Hematopoietic multipotent progenitor cell treated with erythropoietin and hydrocortisone succinate and interleukin-3 and kit ligand, for 8 days (in vitro differentiated cells): ENCODE results near the gene STXBP1.

Source experiments
- DNase-seq: peaks from one replicate; pipeline ENCODE4 v3.0.0-alpha.2; 2015

Gene STXBP1

GRCh38 chr9:127716412-127716811 lies 104.3 kb downstream of the STXBP1 start:
- DNase-seq: no peak

GRCh38 chr9:127717766-127718165 lies 105.7 kb downstream of the STXBP1 start:
- DNase-seq: no peak

DNA sequence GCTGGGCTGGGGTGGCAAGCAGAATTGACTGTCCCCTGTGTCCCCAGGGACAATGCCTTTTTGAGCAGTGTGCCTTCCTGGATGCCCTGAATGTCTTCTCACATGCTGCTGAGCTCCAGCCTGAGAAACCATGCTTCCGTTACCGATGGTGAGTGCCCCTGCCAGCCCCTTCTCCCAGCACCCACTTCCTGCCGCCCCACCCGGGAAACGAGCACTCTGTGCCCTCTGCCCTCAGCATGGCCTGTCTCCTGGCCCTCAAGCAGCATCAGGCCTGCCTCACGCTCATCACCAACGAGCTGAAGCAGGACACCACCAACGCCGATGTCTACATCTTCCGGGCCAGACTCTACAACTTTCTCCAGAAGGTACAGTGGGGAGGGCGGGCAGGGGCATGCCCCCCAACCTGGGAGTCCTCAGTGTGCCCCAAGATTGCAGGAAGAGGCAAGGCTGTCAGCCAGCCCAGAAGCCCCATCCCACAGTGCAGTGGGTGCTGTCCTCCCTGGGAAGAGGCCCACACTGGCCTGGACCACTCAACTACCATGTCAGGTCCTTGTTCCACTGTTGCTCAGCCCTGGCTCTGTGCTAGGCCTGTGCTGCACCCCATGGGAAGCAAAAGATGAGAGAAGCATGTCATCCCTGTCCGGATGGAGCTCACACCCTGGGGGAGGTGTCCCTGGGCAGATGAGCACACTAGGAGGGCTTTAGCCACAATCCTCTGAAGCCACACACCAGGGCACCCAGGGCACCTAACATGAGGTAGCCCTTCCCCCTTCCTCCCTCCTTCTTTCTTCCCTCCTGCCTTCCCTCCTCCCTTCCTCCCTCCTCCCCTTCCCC lies 108.2 kb downstream of the STXBP1 start:
- no peak for DNase-seq

DNA sequence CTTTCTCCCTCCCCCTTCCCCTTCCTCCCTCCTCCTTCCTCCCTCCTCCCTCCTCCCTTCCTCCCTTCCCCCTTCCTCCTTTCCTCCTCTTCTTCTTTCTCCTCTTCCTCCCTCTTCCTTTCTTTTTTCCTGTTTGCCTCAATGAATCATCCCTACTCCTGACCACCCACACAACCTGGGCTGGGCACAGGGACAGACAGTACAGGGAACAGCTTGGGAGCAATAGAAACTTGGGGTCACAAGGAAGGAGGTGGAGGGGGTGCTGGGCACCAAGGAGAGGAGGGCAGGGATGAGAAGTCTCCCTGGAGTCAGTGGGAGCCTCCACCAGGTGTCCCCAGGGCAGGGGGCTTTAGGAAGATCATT lies 108.8 kb downstream of the STXBP1 start:
- no peak for DNase-seq

DNA sequence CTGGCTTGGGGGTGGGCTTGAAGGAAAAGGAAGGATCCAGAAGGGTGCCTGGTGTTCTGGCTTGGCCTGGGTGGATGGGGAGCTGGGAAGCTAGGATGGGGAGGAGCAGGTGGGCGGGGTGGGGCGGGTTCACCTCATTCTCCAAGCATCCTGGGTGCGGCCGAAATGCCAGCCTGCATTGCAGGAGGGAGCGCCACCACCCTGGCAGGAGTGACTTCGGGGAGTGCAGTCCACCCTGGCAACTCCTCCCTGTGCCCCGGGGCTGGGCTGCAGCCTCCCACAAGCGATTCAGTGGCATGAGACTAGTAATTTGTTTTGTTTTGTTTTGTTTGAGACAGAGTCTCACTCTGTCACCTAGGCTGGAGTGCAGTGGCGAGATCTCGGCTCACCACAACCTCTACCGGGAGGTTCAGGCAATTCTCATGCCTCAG lies 109.3 kb downstream of the STXBP1 start:
- no peak for DNase-seq

- no peak for DNase-seq
Observed at GRCh38 chr9:127722055-127722745, 110.1 kb downstream of the STXBP1 start.

- no peak for DNase-seq
Observed at GRCh38 chr9:127723013-127723412, 110.9 kb downstream of the STXBP1 start.

- no peak for DNase-seq
Observed at GRCh38 chr9:127723444-127723843, 111.4 kb downstream of the STXBP1 start.

- no peak for DNase-seq
Observed at GRCh38 chr9:127724012-127724411, 111.9 kb downstream of the STXBP1 start.

GRCh38 chr9:127726871-127727270 lies 114.8 kb downstream of the STXBP1 start:
- DNase-seq: no peak

DNA sequence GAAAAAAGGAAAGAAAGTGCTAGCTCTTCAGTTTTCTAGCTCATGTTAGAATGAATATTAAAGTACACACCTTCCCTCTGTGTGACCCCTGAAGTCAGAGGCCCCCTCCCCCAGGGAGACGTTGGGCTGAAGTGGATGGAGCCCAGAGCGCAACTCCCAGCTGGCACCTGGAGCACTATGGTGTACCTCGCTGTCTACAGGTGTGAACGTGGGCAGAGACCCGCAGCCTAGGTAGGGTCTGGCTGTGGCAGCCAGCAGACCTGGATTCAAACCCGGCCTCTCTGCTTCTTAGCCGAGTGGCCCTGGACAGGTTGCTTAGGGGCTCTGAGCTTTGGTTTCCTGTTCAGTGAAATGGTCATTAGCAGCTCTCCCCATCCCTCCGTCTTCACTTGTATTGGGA lies 116.7 kb downstream of the STXBP1 start:
- no peak for DNase-seq

DNA sequence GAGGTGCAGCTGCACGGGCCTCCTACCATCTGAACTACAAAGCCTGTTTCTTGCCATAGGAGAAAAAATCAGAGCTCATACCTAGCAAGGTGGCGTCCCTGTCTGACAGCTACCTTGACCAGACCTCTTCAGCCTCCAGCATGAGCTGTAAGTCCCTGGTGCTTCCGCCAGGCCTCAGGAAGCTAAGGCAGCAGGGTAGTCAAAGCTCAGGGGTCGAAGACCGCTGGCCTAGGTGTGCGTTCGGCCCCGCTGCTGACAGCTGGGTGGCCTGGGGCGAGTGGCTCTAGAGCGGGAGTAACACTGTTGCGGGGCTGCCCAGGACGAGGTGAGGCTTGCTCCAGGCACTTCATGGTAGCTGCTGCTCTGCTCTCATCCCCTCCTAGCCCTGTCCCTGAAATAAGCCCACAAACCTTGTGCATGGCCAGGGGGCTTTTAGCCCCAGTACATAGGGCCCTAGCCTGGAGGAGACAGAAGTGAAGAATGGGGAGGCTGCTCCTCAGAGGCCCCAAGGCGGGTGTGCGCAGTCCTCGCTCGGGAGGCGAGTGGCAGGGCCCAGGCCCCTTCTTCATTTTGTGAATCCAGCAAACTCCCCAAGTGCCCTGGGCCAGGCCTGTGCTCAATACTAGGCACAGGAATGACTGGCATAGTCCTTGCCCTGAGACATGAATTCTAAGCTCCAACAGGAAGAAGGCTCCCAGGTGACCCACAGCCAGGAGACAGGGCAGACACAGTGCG lies 117.6 kb downstream of the STXBP1 start:
- DNase-seq: no peak

DNA sequence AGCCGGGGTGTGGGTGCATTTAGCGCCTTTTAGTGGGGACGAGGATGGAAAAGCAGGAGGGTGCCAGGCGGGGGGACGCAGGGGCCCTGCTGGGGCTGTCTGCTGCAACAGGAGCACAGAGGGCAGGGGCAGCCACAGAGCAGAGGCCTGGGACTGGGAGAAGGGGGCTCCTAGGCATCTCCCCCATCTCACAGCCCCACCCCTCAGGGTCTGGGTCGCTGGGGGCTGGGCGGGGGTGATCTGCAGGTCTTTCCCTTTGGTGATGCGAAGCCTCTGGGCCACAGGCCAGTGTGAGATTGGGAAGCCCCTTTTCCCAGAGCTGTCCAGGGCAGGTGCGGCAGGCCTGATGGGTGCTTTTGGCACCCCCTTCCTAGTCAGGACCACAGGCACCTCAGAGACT lies 118.2 kb downstream of the STXBP1 start:
- DNase-seq: no peak

DNA sequence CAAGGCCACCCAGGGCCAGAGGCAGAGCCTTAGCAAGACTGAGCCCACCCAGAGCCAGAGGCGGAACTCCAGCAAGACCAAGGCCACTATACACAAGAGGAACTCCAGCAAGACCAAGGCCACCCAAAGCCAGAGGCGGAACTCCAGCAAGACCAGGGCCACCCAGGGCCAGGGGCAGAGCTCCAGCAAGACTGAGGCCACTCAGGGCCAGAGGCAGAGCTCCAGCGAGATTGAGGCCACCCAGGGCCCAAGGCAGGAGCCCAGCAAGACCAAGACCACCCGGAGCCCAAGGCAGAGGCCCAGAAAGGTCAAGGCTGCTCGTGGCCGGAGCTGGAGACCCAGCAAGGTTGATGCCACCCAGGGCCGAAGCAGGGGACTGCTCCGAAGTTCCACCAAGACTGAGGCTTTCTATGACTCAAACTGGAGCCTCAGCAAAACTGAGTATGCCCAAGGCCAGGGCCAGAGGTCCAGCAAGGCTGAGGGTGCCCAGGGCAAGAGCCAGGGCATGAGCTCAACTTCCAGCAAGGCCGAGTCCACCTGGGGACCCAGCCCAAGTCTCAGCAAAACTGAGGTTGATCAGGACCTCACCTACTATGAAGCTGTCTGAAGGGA lies 118.8 kb downstream of the STXBP1 start:
- DNase-seq: no peak

- no peak for DNase-seq
Observed at GRCh38 chr9:127731938-127732337, 119.9 kb downstream of the STXBP1 start.

GRCh38 chr9:127732444-127732843 lies 120.4 kb downstream of the STXBP1 start:
- no peak for DNase-seq

- no peak for DNase-seq
Observed at GRCh38 chr9:127733614-127734013, 121.5 kb downstream of the STXBP1 start.

DNA sequence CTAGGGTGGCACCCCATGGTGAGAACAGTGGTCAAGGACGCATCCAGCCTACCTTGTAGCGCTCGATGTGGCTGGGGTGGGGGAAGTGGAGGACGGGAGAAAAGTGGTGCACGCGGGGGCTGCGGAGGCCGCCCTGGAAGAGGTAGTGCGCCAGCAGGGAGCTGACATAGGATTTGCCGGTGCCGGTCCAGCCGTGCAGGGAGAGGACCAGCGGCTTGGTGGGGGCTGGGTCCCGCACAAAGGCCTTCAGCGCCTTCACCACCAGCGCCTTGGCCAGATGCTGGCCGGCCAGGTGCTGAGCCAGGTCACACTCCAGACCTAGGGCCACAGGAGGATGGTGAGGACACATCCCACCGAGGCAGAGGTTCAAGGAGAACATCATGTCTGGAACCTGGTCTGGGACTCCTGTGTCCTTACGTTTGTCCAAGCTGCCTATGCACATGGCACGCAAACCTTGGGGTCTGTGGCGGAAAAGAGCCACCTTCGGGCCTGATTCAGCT lies 122.2 kb downstream of the STXBP1 start:
- no peak for DNase-seq

DNA sequence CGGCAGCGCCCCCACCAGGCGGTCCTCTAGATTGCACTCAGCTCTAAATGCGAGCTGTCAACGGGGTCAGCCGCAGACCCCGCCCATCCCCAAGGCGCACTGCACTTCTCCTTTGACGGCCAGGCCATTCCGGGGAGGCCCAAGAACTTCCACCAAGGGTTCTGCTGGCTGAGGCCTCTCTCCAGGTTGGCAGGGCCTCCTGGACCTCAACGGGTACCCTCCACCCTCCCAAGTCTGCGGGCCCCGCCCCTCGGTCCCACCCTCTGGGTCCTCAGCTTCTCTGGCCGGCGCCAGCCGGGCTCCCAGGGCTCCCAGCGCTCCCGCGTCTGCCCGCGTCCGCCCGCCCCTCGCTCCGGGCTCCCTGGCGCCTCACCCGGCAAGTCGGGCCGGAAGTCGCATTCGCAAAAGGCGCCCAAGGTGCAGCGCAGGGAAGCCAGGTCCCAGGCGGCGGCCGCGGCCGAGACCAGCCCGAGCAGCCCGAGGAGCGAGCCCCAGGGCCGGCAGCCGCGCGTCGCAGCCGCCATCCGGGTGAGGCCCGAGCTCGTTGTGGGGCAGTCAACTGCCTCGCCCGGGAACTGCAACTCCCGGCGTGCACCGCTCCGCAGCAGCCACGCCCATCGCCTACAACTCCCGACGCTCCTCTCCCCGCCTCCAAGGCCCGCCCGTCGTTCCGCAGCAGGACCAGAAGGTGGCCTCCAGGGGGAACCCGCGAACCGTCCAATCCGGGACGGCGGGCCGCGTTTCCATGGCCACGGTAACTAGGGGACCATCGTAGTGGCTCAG lies 122.9 kb downstream of the STXBP1 start, which contains the start of gene TOR2A:
TOR2A (minus strand) TSS at position 548 of the 783 bp plus-strand sequence; CDS start at position 524, 24 bp downstream.
- DNase-seq: peak; percentile 96

GRCh38 chr9:127735530-127736185 lies 123.6 kb downstream of the STXBP1 start:
- no peak for DNase-seq

DNA sequence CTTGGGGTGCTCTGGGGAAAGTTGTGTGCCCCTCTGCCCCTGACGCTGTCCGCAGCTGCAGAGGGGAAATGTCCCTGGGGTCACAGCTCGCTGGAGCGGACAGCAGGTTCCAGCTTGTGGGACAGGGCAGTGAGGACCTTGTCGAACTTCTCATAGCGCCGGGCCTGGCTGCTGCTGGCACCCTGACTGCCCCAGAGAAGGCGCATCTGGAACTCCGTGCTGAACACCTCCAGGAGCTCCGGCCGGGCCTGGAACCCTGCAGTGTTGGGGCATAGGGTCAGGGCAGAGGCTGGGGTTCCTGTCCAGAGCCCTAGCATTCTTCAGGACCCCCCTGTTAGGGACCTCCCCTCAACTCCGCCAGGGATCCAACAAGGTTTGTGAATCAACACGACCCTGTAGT lies 126.6 kb downstream of the STXBP1 start:
- DNase-seq: no peak
